Gastrocnemius medialis (tissue), 4 donors: ENCODE measurements around the gene EFCAB6. TPM values are rescaled to one million over a fixed set of nuclear protein-coding genes. Genes with fewer than 3 reads are reported as not detected.

Source experiments
- ATAC-seq, 2 donors: fragments of 150-250 bp; one replicate each; pipeline ENCODE4 v1.9.1; 2016
- DNase-seq, 2 donors: peaks; one replicate each; pipeline ENCODE4 v3.0.0-alpha.2; 2019
- H3K27ac ChIP-seq, 4 donors: fragments of 200-600 bp; sonication (generic); 1 replicate in 1 of 4; 2 replicates in 3 of 4; pipeline ENCODE4 v1.5.1; 2016 to 2018; ENCODE audit warnings: mild to moderate bottlenecking in 2 of 4, moderate library complexity in 1 of 4
- H3K27me3 ChIP-seq, 3 donors: fragments of 200-600 bp; sonication (generic) in 2 of 3; 1 replicate in 1 of 3; 2 replicates in 2 of 3; pipeline versions ENCODE4 v1.5.1 to v1.6.0; 2016 to 2019; ENCODE audit warnings: mild to moderate bottlenecking in 1 of 3, moderate library complexity in 1 of 3
- H3K36me3 ChIP-seq, 2 donors: fragments of 200-600 bp; sonication (generic) in 1 of 2; one replicate each; pipeline ENCODE4 v1.5.1; 2017 to 2018
- H3K4me1 ChIP-seq, 2 donors: fragments of 200-600 bp; sonication (generic) in 1 of 2; one replicate each; pipeline ENCODE4 v1.5.1; 2016 to 2017; ENCODE audit warnings: mild to moderate bottlenecking in 2 of 2
- H3K4me3 ChIP-seq, 4 donors: fragments of 200-600 bp; sonication (generic) in 3 of 4; 1 replicate in 1 of 4; 2 replicates in 3 of 4; pipeline ENCODE4 v1.5.1; 2016 to 2019; ENCODE audit warnings: mild to moderate bottlenecking in 2 of 4
- H3K9me3 ChIP-seq, 3 donors: fragments of 200-600 bp; sonication (generic) in 2 of 3; 1 replicate in 1 of 3; 2 replicates in 2 of 3; pipeline ENCODE4 v1.5.1; 2016 to 2019
- POLR2A ChIP-seq, 2 donors: fragments of 450-650 bp; IDR thresholded peaks; one replicate each; pipeline ENCODE4 v1.6.1; 2017; ENCODE audit warnings: antibody characterized with exemption in 2 of 2, mild to moderate bottlenecking in 2 of 2, moderate library complexity in 2 of 2
- in situ Hi-C, 4 donors: fragments of 200-750 bp; cut with MboI; loops; one replicate each; pipeline versions ENCODE4 v1.15.0 to v1.8.0; 2017; ENCODE audit warnings: low sequenced_read_pairs in 4 of 4
- intact Hi-C: fragments of 100-400 bp; cut with DNase I; formaldehyde crosslinking; loops from one replicate; pipeline ENCODE4 v1.15.1; 2023; ENCODE audit warnings: low total_unique reads
- total RNA-seq, 4 donors: library from RNA; depleted of rRNA; stranded (reverse); fragments of >200 nt; gene quantifications; one replicate each; pipeline versions ENCODE4 v1.1.0 to v1.2.3, GENCODE V29; 2016
- TF ChIP-seq, protein P1 (sequence below), 5 experiments: fragments of 450-650 bp in 3 of 5; fragments of 200-600 bp in 2 of 5; sonication (generic) in 2 of 5; IDR thresholded peaks in 4 of 5; conservative IDR thresholded peaks in 1 of 5; 1 replicate in 4 of 5; 2 replicates in 1 of 5; pipeline ENCODE4 v1.5.1; 2016 to 2019; ENCODE audit warnings: antibody characterized with exemption in 5 of 5, mild to moderate bottlenecking in 3 of 5, moderate library complexity in 3 of 5

Gene EFCAB6
- total RNA-seq, 4 donors from 2014 or later: 0.07 to 4.4 (median 0.28) TPM

DNA sequence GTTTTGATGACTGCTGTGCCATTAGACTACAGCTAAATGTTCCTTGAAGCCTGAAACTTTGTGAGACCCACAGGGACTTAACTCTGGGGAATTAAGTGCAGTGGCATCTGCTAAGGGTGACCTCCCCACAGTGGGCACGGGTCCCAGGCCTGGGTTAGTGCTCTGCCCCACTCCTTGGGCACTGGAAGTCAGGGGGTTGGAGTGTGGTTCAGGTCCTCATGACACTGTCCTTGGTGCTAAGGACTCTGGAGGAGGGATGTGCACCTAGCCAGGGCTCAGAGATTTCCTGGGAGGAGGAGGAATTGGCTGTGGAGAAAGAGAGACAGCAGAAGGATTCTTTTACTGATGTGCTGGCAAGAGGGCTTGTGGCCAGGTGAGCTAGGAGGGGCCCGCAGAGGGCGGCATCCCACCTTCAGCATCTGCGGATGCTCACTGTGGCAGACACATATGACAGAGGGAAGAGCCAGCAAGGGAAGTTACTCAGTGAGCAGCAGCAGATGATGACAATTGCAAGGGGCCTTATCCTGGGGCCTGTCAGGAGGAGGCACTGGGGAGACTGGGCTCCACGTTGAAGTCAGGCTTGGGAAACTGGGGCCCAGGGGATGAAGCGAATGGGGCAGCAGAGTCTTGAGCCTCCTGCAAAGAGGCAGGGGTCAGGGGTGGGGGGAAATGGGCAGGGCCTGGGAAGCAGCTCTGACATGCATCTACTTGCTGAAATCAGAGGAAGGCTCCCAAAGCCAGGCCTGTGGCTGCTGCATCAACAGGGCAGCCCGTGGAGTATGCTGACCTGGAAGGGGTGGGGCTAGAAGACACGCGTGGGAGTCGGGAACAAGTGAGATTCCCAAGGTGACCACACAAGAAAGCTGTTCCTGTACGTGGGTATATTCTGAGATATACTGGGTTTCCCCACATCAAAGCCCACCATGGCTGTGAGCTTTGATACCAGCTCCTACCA is 256.3 kb downstream of the EFCAB6 start:
- Histone ChIP-seq H3K9me3 (no peaks in the 10 kb centered on the region), H3K36me3 (no peaks in the 10 kb centered on the region), H3K4me3 (no peak overlapping the region), H3K27me3 (no peaks in the 10 kb centered on the region), H3K4me1 (no peaks in the 10 kb centered on the region), H3K27ac (no peak overlapping the region)
- intact Hi-C loops (no loop called here), in situ Hi-C loops (no loop called here)
- DNase-seq (no peak), ATAC-seq (no peak)
- no peak for TF ChIP-seq POLR2A (IDR thresholded peaks at IDR 0.05)
- TF ChIP-seq, protein P1, sequence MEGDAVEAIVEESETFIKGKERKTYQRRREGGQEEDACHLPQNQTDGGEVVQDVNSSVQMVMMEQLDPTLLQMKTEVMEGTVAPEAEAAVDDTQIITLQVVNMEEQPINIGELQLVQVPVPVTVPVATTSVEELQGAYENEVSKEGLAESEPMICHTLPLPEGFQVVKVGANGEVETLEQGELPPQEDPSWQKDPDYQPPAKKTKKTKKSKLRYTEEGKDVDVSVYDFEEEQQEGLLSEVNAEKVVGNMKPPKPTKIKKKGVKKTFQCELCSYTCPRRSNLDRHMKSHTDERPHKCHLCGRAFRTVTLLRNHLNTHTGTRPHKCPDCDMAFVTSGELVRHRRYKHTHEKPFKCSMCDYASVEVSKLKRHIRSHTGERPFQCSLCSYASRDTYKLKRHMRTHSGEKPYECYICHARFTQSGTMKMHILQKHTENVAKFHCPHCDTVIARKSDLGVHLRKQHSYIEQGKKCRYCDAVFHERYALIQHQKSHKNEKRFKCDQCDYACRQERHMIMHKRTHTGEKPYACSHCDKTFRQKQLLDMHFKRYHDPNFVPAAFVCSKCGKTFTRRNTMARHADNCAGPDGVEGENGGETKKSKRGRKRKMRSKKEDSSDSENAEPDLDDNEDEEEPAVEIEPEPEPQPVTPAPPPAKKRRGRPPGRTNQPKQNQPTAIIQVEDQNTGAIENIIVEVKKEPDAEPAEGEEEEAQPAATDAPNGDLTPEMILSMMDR (IDR thresholded peaks at IDR 0.05 in 4 of 5, conservative IDR thresholded peaks at IDR 0.05 in 1 of 5): no peak

DNA sequence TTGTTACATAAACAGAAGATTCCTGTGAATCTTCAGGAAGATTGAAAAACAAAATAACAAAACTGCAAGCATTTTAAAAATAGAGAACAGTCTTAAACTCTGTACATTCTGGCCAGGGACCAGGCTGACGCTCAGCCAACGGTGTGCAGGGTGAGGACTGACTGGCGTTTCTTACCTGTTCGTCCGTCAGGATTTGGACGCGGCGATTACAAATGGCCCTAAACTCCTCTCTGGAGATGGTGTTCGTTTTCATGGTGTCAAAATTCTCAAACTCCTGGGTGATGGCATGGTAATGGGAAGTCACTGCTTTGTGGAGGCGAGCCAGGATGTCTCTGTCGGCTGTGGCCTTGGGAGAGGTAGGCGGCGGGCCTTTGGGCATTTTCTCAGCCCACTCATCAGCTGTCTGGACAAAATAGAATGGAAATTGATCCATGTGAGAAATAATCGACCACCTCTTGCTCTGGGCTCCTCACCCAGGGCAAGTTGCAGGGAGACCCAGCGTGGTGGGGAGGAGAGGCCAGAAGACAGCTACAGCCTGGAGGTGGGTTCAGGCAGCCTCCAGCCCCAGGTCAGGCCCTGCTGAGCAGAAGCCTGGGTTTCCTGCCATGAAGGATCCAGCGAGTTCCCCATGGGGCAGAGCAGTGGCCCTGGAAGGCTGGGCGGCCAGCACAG is 257.3 kb downstream of the EFCAB6 start:
- intact Hi-C loops (no loop called here), in situ Hi-C loops (no loop called here)
- Histone ChIP-seq H3K9me3 (no peaks in the 10 kb centered on the region), H3K4me1 (no peaks in the 10 kb centered on the region), H3K4me3 (no peak overlapping the region), H3K36me3 (no peaks in the 10 kb centered on the region), H3K27me3 (no peaks in the 10 kb centered on the region), H3K27ac (no peak overlapping the region)
- ATAC-seq: no peak
- TF ChIP-seq, protein P1 (IDR thresholded peaks at IDR 0.05 in 4 of 5, conservative IDR thresholded peaks at IDR 0.05 in 1 of 5): no peak
- no peak for TF ChIP-seq POLR2A (IDR thresholded peaks at IDR 0.05)
- no peak for DNase-seq

DNA sequence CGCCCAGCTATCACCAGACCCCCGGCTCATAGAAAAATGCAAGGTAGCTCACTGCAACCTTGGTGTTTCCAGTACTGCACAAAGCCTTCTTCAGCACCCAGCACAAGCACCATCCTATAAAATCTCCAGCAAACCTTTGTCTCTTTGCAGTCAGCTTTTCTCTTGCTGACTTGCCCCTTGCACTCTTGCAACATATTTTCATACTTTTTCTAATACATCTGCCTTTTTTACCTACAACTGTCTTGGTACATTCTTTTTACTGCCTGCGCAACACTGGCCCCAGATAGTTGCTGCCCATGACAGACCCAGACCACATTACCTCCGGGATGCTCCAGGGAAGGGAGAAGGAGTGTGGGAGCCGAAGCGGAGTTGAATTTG is 257.9 kb downstream of the EFCAB6 start:
- ATAC-seq (no peak), DNase-seq (no peak)
- Histone ChIP-seq H3K36me3 (no peaks in the 10 kb centered on the region), H3K4me3 (no peak overlapping the region), H3K27me3 (no peaks in the 10 kb centered on the region), H3K27ac (no peak overlapping the region), H3K4me1 (no peaks in the 10 kb centered on the region), H3K9me3 (no peaks in the 10 kb centered on the region)
- in situ Hi-C loops: no loop called here
- TF ChIP-seq, protein P1 (IDR thresholded peaks at IDR 0.05 in 4 of 5, conservative IDR thresholded peaks at IDR 0.05 in 1 of 5): no peak
- TF ChIP-seq POLR2A (IDR thresholded peaks at IDR 0.05): no peak
- intact Hi-C loops: no loop called here

DNA sequence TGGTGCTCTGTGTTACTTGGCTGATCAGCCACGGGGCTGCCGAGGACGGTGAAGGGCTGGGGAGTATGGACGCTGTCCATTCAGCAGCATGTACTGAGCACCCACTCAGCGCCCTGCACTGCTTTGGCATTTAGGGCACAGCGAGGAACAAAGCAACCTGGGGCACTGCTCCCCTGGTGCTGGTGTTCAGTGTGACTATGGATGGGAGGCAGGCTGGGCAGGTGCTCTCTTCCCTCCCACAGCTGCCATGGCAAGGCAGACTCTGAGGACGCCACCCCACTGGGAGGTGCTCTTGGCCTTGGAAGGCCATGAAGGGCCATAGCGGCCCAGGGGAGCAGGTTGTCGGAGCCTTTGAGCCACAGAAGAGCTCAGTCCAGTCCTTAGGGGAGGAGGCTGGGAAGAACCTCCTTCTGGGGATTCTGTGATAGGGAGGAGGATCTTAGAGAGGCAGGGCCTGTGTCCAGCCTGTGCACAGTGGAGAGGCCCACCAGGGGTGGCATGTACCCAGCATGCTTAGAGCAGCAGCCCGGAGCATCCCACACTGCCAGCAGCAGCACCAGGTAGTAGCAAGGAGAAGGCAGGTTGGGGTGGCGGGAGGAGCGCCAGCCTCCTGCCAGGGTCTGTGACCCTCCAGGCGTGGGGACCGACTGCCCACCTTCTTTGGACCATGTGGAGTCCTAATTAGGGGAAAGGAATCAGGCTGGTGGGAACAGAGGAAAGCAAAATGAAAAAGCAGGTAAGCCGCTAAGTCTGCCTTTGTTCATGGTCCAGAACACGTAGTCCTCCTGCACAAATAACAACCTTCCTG is 258.4 kb downstream of the EFCAB6 start:
- TF ChIP-seq POLR2A (IDR thresholded peaks at IDR 0.05): no peak
- TF ChIP-seq, protein P1 (IDR thresholded peaks at IDR 0.05 in 4 of 5, conservative IDR thresholded peaks at IDR 0.05 in 1 of 5): no peak
- DNase-seq: no peak
- H3K9me3 ChIP-seq: no peaks in the 10 kb centered on the region
- ATAC-seq: no peak
- no peaks in the 10 kb centered on the region for H3K27me3 ChIP-seq
- intact Hi-C loops (no loop called here), in situ Hi-C loops (no loop called here)
- no peaks in the 10 kb centered on the region for H3K36me3 ChIP-seq
- no peak overlapping the region for H3K4me3 ChIP-seq
- H3K27ac ChIP-seq: no peak overlapping the region
- H3K4me1 ChIP-seq: no peaks in the 10 kb centered on the region
